HL-60 (cell line): ENCODE results near the gene SH2B2.
A peak's percentile ranks its signal among the peaks of the same experiment; 100 is the strongest.

Experiments
- DNase-seq, 2 experiments: peaks; one replicate each; pipeline ENCODE4 v3.0.0-alpha.2; 2010 to 2020; ENCODE audit warnings: low read depth in 1 of 2, low spot score in 1 of 2
- H3K27ac ChIP-seq: fragments of 250-450 bp; sonication (Bioruptor Pico); replicated peaks from 2 replicates; pipeline ENCODE4 v1.5.1; 2020; ENCODE audit warnings: mild to moderate bottlenecking, moderate library complexity
- H3K27me3 ChIP-seq: fragments of 250-450 bp; sonication (Bioruptor Pico); 2 replicates; pipeline ENCODE4 v1.5.1; 2021; ENCODE audit warnings: mild to moderate bottlenecking, moderate library complexity; ENCODE audit not compliant: insufficient read depth, poor library complexity, severe bottlenecking
- H3K4me3 ChIP-seq: replicated peaks from 2 replicates; pipeline ENCODE4 v1.5.1; 2011; ENCODE audit warnings: mild to moderate bottlenecking, control low read depth, low read length; ENCODE audit not compliant: insufficient read depth
- CTCF ChIP-seq: IDR thresholded peaks from one replicate; pipeline ENCODE4 v1.5.1; 2011; ENCODE audit warnings: low read length, control low read depth, inconsistent platforms; ENCODE audit not compliant: insufficient read depth
- GABPA ChIP-seq: IDR thresholded peaks from 2 replicates; pipeline ENCODE4 v1.6.1; 2012; ENCODE audit warnings: low read depth
- POLR2AphosphoS5 ChIP-seq: IDR thresholded peaks from 2 replicates; pipeline ENCODE4 v1.6.1; 2012; ENCODE audit warnings: low read depth
- REST ChIP-seq: IDR thresholded peaks from 2 replicates; pipeline ENCODE4 v1.6.1; 2012; ENCODE audit warnings: low read depth; ENCODE audit not compliant: insufficient replicate concordance
- SPI1 ChIP-seq: IDR thresholded peaks from 2 replicates; pipeline ENCODE4 v1.6.1; 2012; ENCODE audit warnings: low read depth, mild to moderate bottlenecking, borderline replicate concordance

The SH2B2 gene

GRCh38 chr7:102270178-102270887 is 16.3 kb upstream of the SH2B2 start:
- no peak overlapping the region for H3K27ac ChIP-seq
- H3K4me3 ChIP-seq: no peak overlapping the region
- no peak for TF ChIP-seq POLR2AphosphoS5
- no peak for TF ChIP-seq CTCF
- no peak for TF ChIP-seq SPI1
- no peak for TF ChIP-seq REST
- H3K27me3 ChIP-seq: no peaks in the 10 kb centered on the region
- no peak for DNase-seq

- TF ChIP-seq GABPA (no peak), REST (no peak), CTCF (no peak)
- H3K27ac ChIP-seq: no peak overlapping the region
- no peaks in the 10 kb centered on the region for H3K27me3 ChIP-seq
- DNase-seq: no peak
- H3K4me3 ChIP-seq: no peak overlapping the region
Measured at GRCh38 chr7:102271158-102271798, 15.4 kb upstream of the SH2B2 start.

- no peaks in the 10 kb centered on the region for H3K27me3 ChIP-seq
- no peak overlapping the region for H3K4me3 ChIP-seq
- peak in 1 of 2 experiments; percentile 59 for DNase-seq
- no peak overlapping the region for H3K27ac ChIP-seq
- no peak for TF ChIP-seq REST
- peak; percentile 84 for TF ChIP-seq CTCF
- TF ChIP-seq GABPA: no peak
Measured at GRCh38 chr7:102272075-102272916, 14.4 kb upstream of the SH2B2 start.
